ENCODE results near the gene ASAP3. TPM values are rescaled to one million over a fixed set of nuclear protein-coding genes. Genes with fewer than 3 reads are reported as not detected.

ASAP3 gene
- total and polyA plus RNA-seq, 2 donors (not counting 3 experiments of a cell fraction or from before 2014, with no cell fraction given) = 12.5 to 14.2 TPM

DNA sequence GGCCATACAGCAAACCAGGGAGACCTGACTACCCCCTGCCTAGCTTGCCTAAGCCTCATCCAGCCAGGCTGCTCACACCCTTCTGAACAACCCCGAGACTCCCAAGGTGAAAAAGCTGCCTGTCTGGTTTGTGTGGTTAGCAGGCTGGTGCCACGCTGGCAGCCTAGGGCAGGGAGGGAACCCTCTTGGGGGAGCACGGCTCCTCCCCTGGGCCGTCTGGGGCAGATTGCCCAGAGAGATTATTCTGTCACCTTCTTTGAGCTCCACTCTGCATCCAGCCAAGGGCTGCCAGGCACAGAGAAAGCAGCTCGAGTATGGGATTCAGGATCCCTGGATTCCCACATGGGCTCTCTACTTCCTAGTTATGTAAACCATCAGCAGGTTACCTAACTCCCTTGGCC, 32.0 kb downstream of the ASAP3 start:
- ChIA-PET CTCF (interaction anchor here (0.8 to 1.0 kb wide), 3 partner anchors 12 to 45 kb away, joined by 3 to 4 read pairs (median 3); no protein-coding TSS in a partner anchor), POLR2A (no interaction called here)
- H3K4me3 ChIP-seq (replicated peaks in 1 of 3; ENCODE audit: insufficient read depth in 1 of 3, low read depth in 1 of 3, low read length in 3 of 3) = no peak overlapping the region
- no peak for TF ChIP-seq JUN (IDR thresholded peaks at IDR 0.05; ENCODE audit: borderline replicate concordance, insufficient read depth, insufficient read length, low read depth)
- H3K27ac ChIP-seq (ENCODE audit: insufficient read depth, low read depth, low read length) = no peak overlapping the region
- H3K9ac ChIP-seq (replicated peaks; ENCODE audit: extremely low read depth, insufficient read depth, low read length) = no peak overlapping the region
- no peaks in the 10 kb centered on the region for H3K4me1 ChIP-seq (ENCODE audit: control insufficient read depth, extremely low read depth, insufficient read depth, low read length)
- H3K27me3 ChIP-seq (ENCODE audit: control insufficient read depth in 2 of 2, insufficient read depth in 2 of 2, low read length in 2 of 2) = no peaks in the 10 kb centered on the region
- BruUV-seq (replicated peaks) = no TSS peak
- no peaks in the 10 kb centered on the region for H3K9me3 ChIP-seq (replicated peaks; ENCODE audit: control insufficient read depth, insufficient read depth, low read length)
- intact Hi-C loops (cut with micrococcal nuclease) = no loop called here
- H3K79me2 ChIP-seq (ENCODE audit: control insufficient read depth, insufficient read depth, low read length) = no peaks in the 10 kb centered on the region
- dilution Hi-C loops (cut with MboI; ENCODE audit: extremely low pct_ligation_motif_present, low sequenced_read_pairs) = no loop called here
- H3K9me1 ChIP-seq (replicated peaks; ENCODE audit: control insufficient read depth, extremely low read depth, insufficient read depth, low read length) = no peaks in the 10 kb centered on the region
- H2AFZ ChIP-seq (ENCODE audit: low read depth, low read length) = no peak overlapping the region
- FAIRE-seq (no peak), DNase-seq (ENCODE audit: low read depth, low spot score) (no peak)
- H4K20me1 ChIP-seq (replicated peaks; ENCODE audit: control insufficient read depth, extremely low read depth, insufficient read depth, low read length) = no peaks in the 10 kb centered on the region
- no peak overlapping the region for H3K4me2 ChIP-seq (ENCODE audit: insufficient read depth, low read length)
- peaks cover 0 to 2% of the 10 kb centered on the region in 2 experiments for H3K36me3 ChIP-seq (ENCODE audit: control insufficient read depth in 2 of 2, extremely low read depth in 1 of 2, insufficient read depth in 2 of 2, low read length in 2 of 2)

DNA sequence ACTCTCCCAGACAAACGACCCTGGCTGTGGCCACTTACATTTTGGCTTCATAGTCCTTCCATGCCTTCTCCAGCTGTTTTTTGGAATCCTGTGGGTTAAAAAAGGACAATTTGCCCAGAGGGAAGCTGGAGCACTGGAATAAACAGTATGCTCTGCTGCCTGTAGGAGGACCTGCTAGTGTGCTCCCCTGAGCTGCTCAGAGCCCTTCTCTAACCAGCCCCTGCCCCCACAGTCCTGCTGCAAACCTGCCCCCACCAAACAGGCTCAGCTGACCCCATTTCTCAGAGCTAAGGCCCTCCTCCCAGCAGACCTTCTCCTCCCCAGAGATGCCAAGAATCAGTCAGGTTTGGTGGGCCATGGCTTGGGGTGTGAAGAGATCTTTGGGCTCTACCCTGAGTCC, 32.5 kb downstream of the ASAP3 start:
- no peaks in the 10 kb centered on the region for H3K27me3 ChIP-seq (ENCODE audit: control insufficient read depth in 2 of 2, insufficient read depth in 2 of 2, low read length in 2 of 2)
- no peak overlapping the region for H3K4me3 ChIP-seq (replicated peaks in 1 of 3; ENCODE audit: insufficient read depth in 1 of 3, low read depth in 1 of 3, low read length in 3 of 3)
- ChIA-PET CTCF (interaction anchor here (0.8 to 1.0 kb wide), 2 partner anchors 11 to 24 kb away, joined by 3 to 4 read pairs; no protein-coding TSS in a partner anchor), POLR2A (no interaction called here)
- no peaks in the 10 kb centered on the region for H3K4me1 ChIP-seq (ENCODE audit: control insufficient read depth, extremely low read depth, insufficient read depth, low read length)
- no peaks in the 10 kb centered on the region for H3K79me2 ChIP-seq (ENCODE audit: control insufficient read depth, insufficient read depth, low read length)
- FAIRE-seq (no peak), DNase-seq (ENCODE audit: low read depth, low spot score) (no peak)
- H3K9me1 ChIP-seq (replicated peaks; ENCODE audit: control insufficient read depth, extremely low read depth, insufficient read depth, low read length) = no peaks in the 10 kb centered on the region
- intact Hi-C loops (cut with micrococcal nuclease) (no loop called here), dilution Hi-C loops (cut with MboI; ENCODE audit: extremely low pct_ligation_motif_present, low sequenced_read_pairs) (no loop called here)
- BruUV-seq (replicated peaks) = no TSS peak
- H3K36me3 ChIP-seq (ENCODE audit: control insufficient read depth in 2 of 2, extremely low read depth in 1 of 2, insufficient read depth in 2 of 2, low read length in 2 of 2) = peaks cover 0 to 2% of the 10 kb centered on the region in 2 experiments
- TF ChIP-seq POLR2AphosphoS5 (IDR thresholded peaks at IDR 0.05; ENCODE audit: insufficient read depth, low read depth, low read length) = no peak
- TF ChIP-seq MYC (IDR thresholded peaks at IDR 0.05; ENCODE audit: low read depth, low read length) = no peak
- no peak for TF ChIP-seq JUN (IDR thresholded peaks at IDR 0.05; ENCODE audit: borderline replicate concordance, insufficient read depth, insufficient read length, low read depth)
- TF ChIP-seq EZH2 (IDR thresholded peaks at IDR 0.05; ENCODE audit: borderline replicate concordance, low read depth, low read length, severe bottlenecking) = no peak
- H3K9ac ChIP-seq (replicated peaks; ENCODE audit: extremely low read depth, insufficient read depth, low read length) = no peak overlapping the region
- no peaks in the 10 kb centered on the region for H3K9me3 ChIP-seq (replicated peaks; ENCODE audit: control insufficient read depth, insufficient read depth, low read length)
- H3K27ac ChIP-seq (ENCODE audit: insufficient read depth, low read depth, low read length) = no peak overlapping the region
- no peaks in the 10 kb centered on the region for H4K20me1 ChIP-seq (replicated peaks; ENCODE audit: control insufficient read depth, extremely low read depth, insufficient read depth, low read length)
- H3K4me2 ChIP-seq (ENCODE audit: insufficient read depth, low read length) = no peak overlapping the region
- no peak overlapping the region for H2AFZ ChIP-seq (ENCODE audit: low read depth, low read length)

All from endothelial cell of umbilical vein (primary cell).